Measurements from ENCODE around the gene RIOX2.

The RIOX2 gene

DNA sequence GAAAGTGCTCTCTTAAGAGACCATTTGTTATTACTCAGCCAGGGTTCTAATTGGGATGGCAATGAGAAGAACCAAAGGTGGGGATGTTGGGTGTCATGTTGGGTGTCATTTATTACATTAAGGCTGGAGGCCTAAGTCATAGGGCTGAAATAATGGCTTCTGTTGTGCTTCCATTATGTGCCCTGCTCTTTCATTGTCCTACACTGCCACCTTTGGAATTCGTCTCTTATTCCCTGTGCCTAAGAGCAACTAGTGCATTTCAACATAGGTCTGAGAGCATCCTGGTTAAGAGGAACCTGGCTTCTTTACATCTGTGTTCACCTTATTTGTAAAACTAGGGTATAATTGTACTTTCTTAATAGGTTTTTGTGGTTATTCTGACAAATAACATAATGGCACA lies 32.2 kb downstream of the RIOX2 start:
- TF ChIP-seq CTCF (IDR thresholded peaks at IDR 0.05; ENCODE audit: low read depth, low read length): no peak
- H3K4me3 ChIP-seq (ENCODE audit: low read depth, low read length): no peak overlapping the region

DNA sequence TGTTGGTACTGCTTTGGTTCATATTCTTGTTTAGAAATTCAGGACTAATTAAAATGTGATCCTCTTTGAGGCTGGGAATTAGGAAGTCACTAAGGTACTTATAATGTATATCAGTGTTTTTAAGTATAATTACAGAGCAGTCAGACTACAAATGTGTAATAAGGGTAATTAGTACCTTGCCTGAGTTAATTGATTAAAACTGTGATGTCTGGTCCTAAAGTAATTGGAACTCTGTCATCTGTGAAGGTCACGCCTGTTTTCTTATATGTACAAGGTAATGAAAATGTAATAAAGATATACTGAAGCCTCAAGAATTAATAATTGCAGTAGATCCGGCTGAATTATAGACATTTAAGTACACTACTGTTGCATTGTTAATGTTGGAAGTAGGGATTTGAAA lies 32.8 kb downstream of the RIOX2 start:
- TF ChIP-seq CTCF (IDR thresholded peaks at IDR 0.05; ENCODE audit: low read depth, low read length): no peak
- H3K4me3 ChIP-seq (ENCODE audit: low read depth, low read length): no peak overlapping the region

- no peak for TF ChIP-seq CTCF (IDR thresholded peaks at IDR 0.05; ENCODE audit: low read depth, low read length)
- no peak overlapping the region for H3K4me3 ChIP-seq (ENCODE audit: low read depth, low read length)
Measured at GRCh38 chr3:97938444-97938843, 33.8 kb downstream of the RIOX2 start.

DNA sequence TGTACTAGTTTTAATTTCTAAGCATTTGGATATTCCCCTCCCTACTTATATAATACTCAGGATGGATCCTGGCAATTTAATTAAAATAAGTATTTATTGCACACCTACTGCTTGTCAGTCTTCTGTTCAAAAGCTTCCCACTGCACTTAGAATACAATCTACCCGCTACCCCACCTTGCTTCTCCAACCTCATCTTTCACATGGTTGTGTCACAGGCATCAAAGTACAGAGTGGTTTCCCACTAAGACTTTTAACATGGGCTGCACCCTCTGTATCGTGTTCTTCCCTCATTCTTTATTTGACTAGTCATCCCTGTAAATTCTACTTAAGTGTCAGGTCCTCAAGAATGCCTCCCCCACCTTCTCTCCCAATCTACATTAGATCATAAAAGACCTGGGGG lies 35.0 kb downstream of the RIOX2 start:
- no peak for TF ChIP-seq CTCF (IDR thresholded peaks at IDR 0.05; ENCODE audit: low read depth, low read length)

GRCh38 chr3:97935842-97936241 lies 36.4 kb downstream of the RIOX2 start:
- no peak for TF ChIP-seq CTCF (IDR thresholded peaks at IDR 0.05; ENCODE audit: low read depth, low read length)
- H3K4me3 ChIP-seq (ENCODE audit: low read depth, low read length): no peak overlapping the region

More for the DNA sequence above, 35.0 kb downstream of the RIOX2 start:
- no peak overlapping the region for H3K4me3 ChIP-seq (ENCODE audit: low read depth, low read length)

DNA sequence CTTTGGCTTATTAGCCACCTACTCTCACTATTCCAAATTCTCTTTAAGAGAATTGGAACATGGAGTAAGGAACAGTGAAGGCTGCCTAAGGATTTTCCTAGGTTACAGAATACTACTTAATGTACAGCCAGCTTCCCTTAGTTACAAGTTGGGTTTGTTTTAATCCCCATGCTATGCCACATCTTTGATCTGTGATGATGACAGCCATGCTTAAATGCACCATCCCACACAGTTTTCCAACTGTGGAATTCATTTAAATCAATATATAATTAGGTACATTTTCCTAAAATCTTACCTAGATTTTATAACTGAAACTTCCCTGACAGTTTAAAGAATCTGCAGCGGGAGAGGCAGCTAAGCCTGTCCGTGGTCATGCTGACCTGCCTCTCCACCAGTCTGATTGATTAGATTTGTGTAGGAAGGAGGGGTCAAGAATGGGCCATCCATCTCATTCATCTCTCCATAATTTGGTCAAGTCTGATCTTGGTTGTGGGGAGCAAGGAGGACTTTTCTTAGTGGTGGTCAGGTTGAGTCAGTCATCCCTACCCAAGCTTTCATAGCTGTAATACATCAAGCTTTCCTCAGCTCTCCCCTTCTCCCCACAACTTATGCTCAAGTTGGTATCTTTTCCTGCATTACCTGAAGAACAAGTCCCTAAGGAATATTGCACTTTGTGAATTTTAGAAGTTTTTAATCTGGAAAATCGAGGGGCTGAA lies 37.1 kb downstream of the RIOX2 start:
- TF ChIP-seq CTCF (IDR thresholded peaks at IDR 0.05; ENCODE audit: low read depth, low read length): no peak
- H3K4me3 ChIP-seq (ENCODE audit: low read depth, low read length): no peak overlapping the region

DNA sequence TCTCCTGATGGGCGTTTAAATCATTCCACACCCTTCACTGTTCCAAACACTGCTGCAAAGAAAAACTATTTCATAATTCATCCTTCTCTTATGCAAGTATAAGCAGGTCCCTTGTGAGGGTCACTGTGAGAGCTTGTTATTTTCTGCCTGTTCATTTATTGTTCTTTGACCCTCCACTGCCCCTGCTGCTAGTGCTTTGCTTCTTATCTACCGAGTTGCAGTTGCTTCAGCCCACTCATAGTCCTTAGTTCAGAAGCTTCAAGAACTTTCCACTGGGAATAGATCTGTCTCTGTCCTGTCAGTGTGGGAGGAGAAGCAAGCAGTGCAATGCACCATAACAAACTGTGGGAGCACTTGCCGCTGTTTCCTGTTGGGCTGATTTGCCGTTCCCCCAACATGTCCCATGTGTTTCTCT lies 39.8 kb downstream of the RIOX2 start:
- no peak overlapping the region for H3K4me3 ChIP-seq (ENCODE audit: low read depth, low read length)
- TF ChIP-seq CTCF (IDR thresholded peaks at IDR 0.05; ENCODE audit: low read depth, low read length): no peak

Measured in WI38 (cell line).